Activated CD8-positive, alpha-beta memory T cell treated with anti-CD3 and anti-CD28 coated beads, Interleukin-2, amount 50 U/mL, for 24 hours (primary cell): Measurements from ENCODE around the gene OPTC.
"Not testable (repeated sequence)": the region's sequence is repeated elsewhere in the genome, so short reads cannot be mapped to it uniquely, and the experiment has no call there.

Experiments used
- DNase-seq: peaks from one replicate; pipeline ENCODE4 v3.0.0-alpha.2; 2020; ENCODE audit errors: extremely low read depth

OPTC gene, protein sequence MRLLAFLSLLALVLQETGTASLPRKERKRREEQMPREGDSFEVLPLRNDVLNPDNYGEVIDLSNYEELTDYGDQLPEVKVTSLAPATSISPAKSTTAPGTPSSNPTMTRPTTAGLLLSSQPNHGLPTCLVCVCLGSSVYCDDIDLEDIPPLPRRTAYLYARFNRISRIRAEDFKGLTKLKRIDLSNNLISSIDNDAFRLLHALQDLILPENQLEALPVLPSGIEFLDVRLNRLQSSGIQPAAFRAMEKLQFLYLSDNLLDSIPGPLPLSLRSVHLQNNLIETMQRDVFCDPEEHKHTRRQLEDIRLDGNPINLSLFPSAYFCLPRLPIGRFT

DNA sequence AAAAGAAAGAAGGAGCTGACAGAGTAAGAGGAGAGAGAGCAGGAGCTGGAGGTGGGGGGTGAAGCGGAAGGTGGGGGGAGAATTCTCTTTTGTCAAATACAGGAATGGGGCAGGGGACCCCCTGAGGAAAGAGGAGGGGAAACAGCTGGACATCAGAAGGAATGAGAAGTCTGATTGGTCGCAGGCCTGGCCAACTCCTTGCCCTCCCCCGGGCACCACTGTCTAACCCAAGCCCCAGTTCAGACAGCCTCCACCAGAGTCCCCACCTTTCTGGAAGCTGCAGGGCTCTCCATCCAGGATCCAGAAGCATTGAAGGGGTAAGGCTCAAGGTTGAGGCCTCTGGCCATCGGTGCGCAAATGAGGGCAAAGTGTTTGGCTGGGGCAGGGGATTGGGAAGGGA, at the start of gene OPTC:
TSS of gene OPTC (plus strand) at position 253 of the 400 bp plus-strand sequence. CDS start 1,853 bp downstream, outside the sequence.
- no peak for DNase-seq

DNA sequence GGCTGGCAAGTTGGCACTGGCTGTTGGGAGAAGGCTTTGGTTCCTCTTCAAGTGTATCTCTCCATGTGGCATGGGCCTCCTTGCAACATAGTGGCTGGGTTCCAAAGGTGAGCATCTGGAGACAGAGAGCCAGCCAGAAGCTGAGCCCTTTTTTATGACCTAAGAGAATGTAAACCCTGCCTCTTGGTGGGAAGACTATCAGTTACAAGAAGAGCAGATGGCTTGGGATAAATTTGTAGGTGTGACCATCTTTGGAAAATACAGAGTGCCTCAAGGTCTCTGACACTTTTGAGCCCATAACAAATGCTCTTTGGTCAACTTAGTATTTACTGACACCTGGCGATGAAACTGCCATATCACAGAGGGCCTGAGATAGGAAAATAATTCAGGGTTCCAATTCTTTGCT, 49.8 kb upstream of the OPTC start:
- DNase-seq: no peak

DNA sequence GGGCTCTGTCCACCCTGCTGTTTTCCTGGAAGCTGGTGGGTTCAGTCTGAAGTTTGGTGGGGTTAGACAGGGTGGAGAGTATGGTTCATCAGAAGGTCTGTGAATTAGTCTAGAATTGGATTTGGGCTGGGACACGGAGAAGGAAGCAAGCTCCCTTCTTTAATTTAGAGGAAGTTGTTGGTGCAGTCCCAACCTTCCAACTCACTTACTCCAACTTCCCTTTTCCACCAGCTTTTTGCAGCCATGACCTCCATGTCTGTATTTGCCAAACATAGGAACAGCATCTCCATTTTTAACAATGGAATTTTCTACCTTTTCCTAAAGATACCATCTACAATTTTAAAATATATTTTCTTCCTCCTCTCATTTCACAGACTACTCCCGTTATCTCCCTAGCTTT, 46.8 kb upstream of the OPTC start:
- no peak for DNase-seq

DNA sequence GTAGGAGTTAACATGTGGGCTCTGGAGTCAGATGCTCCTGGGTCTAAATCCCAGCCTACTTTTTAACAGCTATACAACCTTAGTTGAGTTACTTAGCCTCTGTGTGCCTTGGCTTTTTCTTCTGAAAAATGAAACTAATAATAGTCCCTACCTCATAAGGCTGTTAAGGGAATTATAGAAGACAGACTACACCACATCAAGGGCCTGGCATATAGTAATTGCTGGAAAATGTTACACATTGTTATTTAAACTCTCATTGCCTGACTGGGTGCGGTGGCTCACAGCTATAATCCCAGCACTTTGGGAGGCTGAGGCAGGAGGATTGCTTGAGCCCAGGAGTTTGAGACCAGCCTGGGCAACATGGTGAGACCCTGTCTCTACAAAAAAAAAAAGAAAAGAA, 46.4 kb upstream of the OPTC start:
- not testable (repeated sequence) for DNase-seq

DNA sequence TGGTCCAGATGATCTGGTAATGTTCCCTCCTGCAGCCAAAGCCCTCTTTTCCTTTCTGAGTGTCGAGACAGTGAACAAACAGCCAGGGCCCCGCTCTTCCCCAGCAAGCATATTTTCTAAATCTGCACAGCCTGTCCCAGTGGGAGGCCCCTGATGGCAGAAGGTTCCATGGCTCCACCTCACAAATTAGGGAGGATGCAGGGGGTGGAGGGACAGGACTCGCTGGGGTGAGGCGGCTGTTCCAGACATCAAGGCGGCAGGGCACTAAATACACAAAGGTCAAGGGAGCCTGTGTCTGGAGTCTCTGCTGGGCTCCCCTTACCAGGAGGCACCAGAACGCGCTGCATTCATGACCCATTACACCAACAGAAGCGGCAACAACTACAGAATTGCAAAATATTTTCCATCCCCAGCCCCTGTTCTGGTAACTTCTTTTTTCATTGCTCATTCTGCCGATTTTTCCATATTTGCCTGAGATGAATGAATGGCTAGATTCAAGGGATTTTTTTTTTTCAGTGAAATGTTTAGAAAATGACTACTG, 45.4 kb upstream of the OPTC start:
- DNase-seq: no peak

DNA sequence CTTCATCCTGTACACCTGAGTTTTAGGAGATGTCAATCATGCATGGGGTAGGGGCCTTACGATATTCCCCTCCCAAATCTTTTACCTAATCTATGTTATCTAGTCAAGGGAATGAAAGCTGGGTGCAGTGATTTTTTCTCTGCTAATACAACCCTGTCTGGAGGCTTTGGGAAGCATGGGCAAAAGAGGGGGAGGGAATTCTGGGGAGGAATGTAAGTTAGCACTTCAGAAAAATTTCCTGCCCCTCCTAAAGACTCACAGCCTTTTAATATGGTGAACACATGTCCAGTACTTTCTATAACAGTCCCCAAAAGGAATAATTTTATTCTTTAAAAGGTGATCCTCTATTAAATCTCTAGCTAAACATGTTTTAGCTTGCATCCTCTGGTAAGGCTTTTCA, 44.0 kb upstream of the OPTC start:
- no peak for DNase-seq

DNA sequence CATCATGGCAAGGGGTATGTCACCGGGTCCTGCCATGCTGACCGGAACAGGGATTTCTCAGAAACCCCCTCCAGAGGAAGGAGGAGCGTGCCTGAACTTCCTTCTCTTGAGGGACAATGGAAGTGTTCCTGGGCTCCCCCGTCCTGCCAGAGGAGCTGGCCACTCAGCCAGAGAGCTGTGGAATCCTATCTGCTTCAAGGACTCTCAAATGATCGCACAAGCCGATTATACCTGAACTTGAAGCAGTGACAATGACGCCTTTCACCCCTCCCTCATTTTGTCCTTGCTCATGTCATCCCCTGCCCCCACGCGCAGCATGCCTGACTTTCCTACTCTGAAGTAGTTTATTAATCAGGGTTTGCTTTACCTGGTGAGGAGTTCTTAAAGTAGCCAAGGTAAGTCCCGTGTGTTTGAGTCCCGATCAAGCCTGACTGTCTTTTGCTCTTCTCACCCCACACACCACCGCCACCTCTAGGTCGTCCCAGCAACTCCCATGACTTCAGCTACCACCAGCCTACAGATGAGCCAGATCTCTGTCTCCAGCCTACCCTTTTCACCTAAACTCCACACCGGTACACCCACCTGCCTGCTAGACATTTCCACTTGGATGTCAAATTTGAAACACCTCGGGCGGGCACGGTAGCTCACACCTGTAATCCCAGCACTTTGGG, 43.3 kb upstream of the OPTC start:
- DNase-seq: no peak

DNA sequence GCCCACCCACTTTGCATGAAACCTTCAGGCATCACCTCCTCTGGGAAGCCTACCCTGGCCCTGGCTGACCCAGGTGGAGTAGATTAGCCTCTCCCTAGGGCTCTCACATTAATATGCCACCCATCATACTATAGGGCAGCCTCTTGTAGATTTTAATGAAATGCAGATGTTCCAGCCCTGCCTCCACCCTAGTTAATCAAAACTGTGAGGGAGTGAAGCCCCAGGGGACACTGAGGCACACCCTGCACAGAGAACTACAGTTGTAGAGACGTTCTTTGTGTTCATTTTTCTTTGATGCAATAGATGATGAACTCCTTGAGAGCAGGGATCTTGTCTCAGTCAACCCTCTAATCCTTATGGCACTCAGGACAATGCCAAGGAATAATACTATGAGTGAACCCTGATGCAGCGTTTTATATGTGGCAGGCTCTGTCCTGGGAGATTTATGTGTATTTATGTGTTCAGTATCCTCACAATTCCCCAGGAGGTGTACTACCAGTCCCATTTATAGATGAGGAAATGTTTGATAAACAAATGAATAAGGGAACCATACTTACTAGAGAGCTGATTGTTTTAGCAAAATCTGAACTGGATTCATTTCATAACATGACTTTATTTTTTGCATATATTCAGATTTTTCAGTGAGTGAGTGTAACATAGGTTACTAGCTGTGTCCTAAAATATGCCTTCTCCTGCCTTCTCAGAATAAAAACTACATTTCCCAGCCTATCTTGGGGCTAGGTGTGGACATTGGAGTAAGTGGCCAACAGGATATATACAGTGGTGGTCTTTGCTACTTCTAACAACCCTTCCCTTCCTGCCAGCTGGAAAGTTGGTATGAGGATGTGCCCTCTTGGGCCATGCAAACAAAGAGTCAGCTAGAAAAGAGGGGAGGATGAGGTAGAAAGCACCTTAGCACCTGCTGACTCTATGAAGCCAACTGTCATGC, 41.8 kb upstream of the OPTC start:
- DNase-seq: no peak

DNA sequence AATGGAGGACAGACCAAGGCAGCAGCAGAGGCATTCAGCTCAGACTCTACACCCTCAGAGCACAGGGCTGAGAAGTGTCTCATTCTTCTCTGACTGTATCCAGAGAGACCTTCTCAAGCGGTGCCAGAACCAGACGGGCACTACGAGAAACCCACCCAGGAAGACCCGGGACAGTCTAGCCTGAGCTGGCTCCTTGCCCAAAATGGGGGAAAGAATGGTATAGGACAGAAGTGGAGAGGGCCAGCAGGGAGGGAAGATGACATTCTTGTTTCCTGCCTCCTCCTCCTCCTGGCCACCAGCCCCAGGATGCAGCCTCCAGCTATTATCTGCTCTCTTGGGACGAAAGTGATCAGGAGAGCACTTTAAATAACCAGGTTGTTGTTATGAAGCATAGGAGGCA, 40.9 kb upstream of the OPTC start:
- DNase-seq: no peak

DNA sequence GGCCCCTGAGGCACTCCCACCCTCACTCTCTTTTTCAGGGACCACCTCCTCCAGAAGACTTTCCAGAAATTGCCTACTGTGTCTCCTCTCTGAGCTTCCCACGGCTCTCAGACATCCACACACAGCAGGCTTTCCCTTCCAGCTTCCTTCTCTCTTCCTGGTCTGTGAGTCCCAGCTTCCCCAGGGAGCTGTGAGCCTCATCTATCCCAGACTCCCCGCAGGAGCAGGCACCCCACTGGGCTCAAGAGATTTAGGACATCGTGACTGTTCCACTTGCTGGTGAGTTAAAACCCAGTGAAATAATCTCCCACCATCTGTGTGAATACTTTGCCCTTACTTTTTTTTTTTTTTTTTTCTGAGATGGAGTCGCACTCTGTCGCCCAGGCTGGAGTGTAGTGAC, 40.3 kb upstream of the OPTC start:
- DNase-seq: no peak

DNA sequence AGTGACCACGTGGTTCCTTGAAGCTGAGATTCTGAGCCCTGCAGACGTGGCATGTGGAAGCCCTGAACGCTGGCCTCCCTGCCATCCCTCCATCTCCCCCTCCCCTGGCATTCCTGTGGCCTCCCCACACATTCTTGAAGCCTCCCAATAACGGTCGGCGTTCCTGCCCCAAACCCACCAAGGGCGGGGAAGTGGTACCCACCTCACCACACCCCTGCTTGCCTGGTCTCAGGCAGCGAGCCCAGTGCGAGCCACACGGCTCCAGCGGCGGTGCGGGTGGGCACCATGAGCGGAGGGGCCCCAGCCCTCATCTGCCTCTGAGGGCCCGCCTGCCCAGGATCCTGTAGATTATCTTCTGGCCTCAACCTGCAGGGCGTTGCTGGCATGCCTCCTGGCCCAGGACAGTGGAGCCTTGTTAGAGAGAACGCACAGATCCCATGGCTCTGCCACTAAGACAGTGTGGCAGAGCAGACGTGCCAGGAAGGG, 38.9 kb upstream of the OPTC start:
- no peak for DNase-seq

DNA sequence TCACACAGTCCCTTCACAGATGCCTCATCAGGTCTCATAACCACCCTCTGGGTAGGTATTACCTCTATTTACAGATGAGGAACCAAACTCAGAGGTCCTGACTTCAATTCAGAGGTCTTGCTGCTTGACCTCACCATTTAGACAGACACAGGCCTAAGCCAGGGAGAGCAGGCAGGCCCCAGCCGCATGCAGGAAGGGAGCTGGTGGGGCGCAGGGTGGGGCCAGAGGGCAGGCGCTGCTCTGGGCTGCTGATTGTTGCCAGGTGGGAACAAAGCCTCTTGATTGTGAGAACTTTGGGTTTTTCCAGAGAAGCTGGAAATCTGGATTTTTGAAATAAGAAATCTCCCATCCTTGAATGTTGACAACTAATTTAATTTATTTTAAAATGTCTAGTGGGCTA, 38.2 kb upstream of the OPTC start:
- no peak for DNase-seq

DNA sequence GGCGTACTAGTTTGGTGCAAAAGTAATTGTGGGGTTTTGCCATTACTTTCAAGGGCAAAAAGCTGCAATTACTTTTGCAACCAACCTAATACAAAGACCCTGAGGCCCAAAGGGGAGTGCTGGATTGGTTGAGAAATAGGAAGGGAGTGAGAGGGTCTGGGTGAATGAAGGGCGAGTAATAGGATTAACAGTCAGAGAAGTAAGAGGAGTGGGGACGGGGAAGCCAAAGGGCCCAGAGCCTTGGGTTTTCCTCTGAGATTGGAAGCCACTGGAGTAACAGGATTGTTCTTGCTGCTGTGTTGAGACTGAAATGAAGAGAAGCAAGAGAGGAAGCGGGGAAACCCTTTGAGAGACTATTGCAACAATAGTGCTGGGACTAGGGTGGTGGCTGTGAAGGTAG, 37.4 kb upstream of the OPTC start:
- DNase-seq: no peak

DNA sequence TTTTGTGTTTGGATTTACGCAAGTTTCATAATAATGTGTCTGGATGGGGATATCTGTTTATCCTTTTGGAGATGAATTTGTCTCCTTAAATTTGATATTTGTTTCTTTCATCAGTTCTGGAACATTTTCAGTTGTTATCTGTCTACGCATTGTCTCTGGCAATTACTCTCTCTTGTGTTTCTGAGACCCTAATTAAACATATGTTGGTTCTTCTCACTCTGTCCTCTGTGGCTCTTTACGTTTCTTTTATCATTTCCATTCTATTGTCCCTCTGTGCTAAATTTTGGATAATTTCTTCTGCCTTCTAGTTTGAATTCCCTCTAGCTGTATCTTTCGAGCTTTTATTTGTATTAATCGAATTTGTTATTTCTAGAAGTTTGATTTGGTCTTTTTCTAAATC, 35.9 kb upstream of the OPTC start:
- no peak for DNase-seq

DNA sequence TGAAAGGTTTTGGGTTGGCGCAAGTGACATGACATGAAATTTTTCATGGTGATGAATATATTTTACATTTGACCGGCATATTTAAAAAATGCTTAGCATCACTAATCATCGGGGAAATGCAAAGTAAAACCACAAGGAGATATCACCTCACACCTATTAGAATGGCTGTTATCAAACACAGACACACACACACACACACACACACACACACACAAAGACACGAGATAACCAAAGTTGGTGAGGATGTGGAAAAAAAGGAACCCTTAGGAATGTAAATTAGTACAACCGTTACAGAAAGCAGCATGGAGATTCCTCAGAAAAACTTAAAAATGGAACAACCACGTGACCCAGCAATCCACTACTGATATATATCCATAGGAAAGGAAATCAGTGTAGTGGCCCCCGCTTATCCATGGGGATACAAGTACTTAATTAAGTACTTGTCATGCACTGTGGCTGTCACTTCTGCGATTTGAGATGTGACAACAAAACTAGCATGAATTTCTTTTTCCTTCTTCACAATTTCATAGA, 34.2 kb upstream of the OPTC start:
- no peak for DNase-seq

DNA sequence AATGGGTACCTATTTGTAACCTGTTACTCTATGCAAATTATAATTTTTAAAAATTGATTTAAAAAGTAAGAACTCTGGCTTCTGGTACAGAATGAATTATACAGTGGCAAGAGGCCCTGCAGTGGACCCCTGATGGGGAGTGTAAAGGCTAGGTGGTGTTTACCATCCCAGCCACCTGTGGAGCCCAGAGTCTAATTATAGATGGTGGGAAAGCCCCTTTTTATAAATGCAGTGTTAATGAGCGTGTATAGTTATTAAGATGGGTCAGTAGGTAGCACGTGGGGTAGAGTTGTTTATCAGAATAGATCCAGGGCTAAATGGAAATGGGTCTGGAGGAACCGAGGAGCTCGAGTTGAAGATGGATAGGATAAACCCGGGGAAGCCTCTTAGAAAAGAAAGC, 32.2 kb upstream of the OPTC start:
- DNase-seq: no peak

DNA sequence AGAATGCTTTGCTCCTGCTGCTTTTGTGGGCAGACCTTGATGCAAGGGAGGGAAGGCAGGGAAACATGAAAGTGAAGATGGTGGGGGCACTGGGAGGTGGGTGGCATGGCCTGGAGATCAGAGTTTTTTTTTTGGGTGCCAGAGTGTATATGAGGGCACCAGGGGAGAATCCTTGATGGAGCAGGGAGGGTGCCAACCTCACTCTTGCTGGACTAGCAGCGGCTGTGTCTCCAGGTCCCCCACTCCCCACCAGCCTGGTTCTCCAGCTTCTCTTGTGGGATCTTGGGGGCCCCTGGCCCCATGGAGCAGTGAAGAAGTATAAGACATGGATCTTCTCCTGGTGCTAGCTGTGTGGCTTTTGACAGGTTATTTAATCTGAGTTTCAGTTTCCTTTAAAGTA, 31.8 kb upstream of the OPTC start:
- no peak for DNase-seq

DNA sequence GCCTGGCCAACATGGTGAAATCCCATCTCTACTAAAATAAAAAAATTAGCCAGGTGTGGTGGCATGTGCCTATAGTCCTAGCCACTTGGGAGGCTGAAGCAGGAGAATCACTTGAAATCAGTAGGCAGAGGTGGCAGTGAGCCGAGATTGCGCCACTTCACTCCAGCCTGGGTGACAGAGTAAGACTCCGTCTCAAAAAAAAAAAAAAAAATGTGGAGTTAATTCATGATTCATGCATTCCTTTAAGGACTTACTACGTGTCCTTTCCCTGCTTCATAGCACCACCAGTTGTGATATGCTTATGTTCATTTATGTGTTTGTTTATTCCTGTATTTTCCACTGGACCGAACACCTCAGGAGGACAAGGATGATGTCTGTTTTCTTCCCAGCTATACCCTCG, 31.1 kb upstream of the OPTC start:
- no peak for DNase-seq

DNA sequence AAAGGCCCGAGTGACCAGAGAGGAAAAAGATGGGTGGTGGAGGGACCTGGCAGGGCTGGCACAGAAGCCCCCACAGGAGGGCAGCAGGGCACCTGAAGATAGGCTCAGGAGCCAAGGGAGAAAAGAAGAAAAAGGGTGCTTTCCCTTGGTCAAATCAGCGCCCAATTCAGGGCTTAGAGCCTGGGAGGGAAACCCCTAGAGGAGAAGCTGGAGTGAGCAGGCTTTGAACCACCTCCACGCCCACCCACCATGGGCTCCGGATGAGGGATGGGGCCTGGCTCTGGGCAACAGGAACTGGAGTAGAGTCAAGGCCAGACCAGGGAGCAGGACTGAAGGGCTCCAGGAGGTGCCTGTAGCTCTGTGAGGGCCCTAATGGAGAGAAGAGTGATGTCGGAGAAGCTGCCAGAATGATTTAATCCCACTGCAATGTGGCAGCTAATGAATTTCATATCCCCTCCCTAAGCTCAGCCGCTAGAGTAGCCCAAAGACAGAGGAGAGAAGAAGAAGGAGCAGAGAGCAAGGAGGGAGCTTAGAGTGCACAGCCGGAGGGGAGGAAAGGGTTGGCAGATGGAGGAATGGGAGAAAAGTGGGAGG, 30.4 kb upstream of the OPTC start:
- no peak for DNase-seq

DNA sequence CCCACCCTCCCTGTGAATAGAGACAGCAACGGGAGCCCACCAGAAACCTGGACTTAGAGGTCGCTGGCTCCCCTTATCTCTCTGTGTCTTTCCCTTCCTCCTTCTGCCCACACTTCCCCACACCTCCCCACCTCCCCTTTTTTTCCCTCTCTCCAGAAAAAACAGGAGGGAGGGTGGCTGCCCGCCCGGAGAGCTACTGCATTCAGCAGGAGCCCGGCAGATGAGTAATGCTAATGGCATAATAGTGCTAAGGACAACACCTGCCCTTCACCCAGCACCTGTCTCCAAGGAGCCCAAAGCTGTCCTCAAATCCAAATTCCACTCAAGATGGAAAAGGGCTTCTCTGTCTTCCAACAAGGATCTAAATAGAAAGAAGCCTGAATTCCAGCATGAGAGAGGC, 29.7 kb upstream of the OPTC start:
- no peak for DNase-seq

DNA sequence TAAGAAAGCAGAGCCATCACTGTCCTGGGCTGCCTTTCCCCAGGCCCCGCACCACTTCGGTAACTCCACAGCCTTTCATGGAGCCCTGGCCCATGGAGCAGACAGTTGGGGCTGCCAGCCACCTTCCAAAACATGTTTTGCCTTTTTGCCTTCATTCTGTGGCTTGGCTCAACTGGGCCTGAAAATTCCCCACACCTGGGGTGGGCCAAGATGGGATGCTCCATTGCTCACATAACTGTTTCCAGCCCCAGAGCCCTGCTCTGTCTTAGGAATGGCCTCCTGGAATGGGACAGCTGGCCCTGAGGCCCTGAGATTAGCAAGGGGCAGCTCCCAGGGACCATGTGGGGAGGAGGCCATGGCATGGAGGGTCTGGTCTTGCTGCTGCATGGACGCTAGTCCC, 29.2 kb upstream of the OPTC start:
- DNase-seq: no peak
